T-helper 17 cell (primary cell): ENCODE data around the gene SLC7A9. TPM values are rescaled to one million over a fixed set of nuclear protein-coding genes. Genes with fewer than 3 reads are reported as not detected.

ENCODE experiments used
- ATAC-seq: fragments of 150-1000 bp; cut with Tn5 transposase; 2 replicates; pipeline ENCODE4 v1.10.0; 2021; ENCODE audit warnings: mild to moderate bottlenecking, moderate library complexity
- DNase-seq, 3 donors: peaks; one replicate each; pipeline versions ENCODE4 v3.0.0 to v3.0.0-alpha.2; 2020 to 2021
- H3K9me3 ChIP-seq: one replicate; pipeline ENCODE4 v1.7.0; 2013; ENCODE audit warnings: low read length, mild to moderate bottlenecking; ENCODE audit not compliant: control insufficient read depth, poor library complexity, severe bottlenecking
- H3K27ac Mint-ChIP-seq: one replicate; pipeline ENCODE4 v1.8.0; 2022; ENCODE audit warnings: mild to moderate bottlenecking, moderate library complexity, mixed read lengths
- H3K27me3 Mint-ChIP-seq: one replicate; pipeline ENCODE4 v1.8.0; 2022; ENCODE audit warnings: mixed read lengths
- H3K36me3 Mint-ChIP-seq: one replicate; pipeline ENCODE4 v1.8.0; 2022; ENCODE audit warnings: low read depth, mixed read lengths
- H3K4me1 Mint-ChIP-seq: one replicate; pipeline ENCODE4 v1.8.0; 2022; ENCODE audit warnings: mild to moderate bottlenecking, mixed read lengths
- H3K4me3 Mint-ChIP-seq: one replicate; pipeline ENCODE4 v1.8.0; 2022; ENCODE audit warnings: mild to moderate bottlenecking, moderate library complexity, mixed read lengths
- total RNA-seq, 4 donors: library from RNA in 2 of 4; stranded (reverse) in 2 of 4; gene quantifications; one replicate each; pipeline ENCODE4 v1.2.3 and lab custom pipeline; 2022 to 2026

SLC7A9 gene
- total RNA-seq (under 1 TPM in 1 of 2 donors, not detected in 1; 0.30 TPM), total RNA-seq (lab: John Stamatoyannopoulos, UW) (0.38 to 0.46 reads per million in 2 donors)

DNA sequence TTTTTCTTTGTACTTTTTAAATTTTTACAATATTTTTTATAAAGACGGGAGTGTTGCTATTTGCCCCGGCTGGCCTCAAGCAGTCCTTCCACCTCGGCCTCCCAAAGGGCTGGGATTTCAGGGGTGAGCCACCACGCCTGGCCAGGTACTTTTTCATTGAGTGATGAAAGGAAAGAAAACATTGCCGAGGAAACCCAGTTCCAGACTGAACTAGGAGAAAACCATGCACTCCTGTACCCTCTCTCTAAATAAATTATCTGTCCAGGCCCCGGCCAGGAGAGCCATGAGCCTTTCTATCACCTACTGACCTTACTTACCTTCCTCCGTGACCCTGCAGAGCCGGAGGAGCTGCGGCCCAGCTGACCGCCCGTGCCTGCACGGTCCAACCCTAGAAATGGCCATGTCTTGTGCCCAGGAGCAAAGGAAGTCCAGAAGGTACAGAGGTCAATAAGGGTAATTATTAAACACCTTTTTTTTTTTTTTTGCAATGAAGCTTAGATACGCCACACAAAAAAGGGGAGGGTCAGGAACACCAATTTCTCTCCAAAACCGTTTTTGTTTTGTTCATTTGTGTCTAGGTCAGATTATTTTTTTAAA lies at the start of gene SLC7A9:
SLC7A9 (minus strand) TSS at position 399 of the 597 bp plus-strand sequence. CDS start 1,233 bp downstream, outside the sequence.
- ATAC-seq (no peak), DNase-seq (no peak)
- peaks cover 2% of the 10 kb centered on the region for H3K4me1 Mint-ChIP-seq
- no peaks in the 10 kb centered on the region for H3K36me3 Mint-ChIP-seq
- H3K4me3 Mint-ChIP-seq = no peak within 1 kb of the TSS
- H3K27ac Mint-ChIP-seq = peak within 1 kb of the TSS; percentile 34
- no peaks in the 10 kb centered on the region for H3K27me3 Mint-ChIP-seq
- H3K9me3 ChIP-seq = no peaks in the 10 kb centered on the region

DNA sequence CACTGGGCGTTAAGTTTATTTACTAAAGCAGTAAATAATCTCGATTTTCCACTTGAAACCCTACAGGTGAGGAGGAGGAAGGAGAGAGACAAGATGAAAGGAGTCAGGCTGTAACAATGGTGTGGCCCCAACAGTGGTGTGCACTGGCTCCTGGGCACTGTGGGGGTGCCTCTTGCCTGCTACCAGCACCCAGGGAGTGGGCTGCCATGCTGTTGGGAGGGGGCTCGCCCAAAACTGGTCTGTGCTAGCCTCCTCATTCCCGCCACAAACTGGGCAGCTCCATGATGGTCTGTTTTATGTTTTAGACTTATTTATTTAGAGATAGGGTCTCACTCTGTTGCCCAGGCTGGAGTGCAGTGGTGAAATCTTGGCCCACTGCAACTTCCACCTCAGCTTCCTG lies 49.8 kb upstream of the SLC7A9 start:
- Mint-ChIP-seq H3K27me3 (no peaks in the 10 kb centered on the region), H3K4me3 (no peak overlapping the region), H3K27ac (peak overlapping the region; percentile 53), H3K36me3 (peaks cover 2% of the 10 kb centered on the region), H3K4me1 (peaks cover 2% of the 10 kb centered on the region)
- DNase-seq (no peak), ATAC-seq (no peak)
- no peaks in the 10 kb centered on the region for H3K9me3 ChIP-seq

- ATAC-seq = no peak
- H3K4me1 Mint-ChIP-seq = peaks cover 2% of the 10 kb centered on the region
- no peak for DNase-seq
- peak overlapping the region; percentile 57 for H3K27ac Mint-ChIP-seq
- no peaks in the 10 kb centered on the region for H3K9me3 ChIP-seq
- H3K27me3 Mint-ChIP-seq = no peaks in the 10 kb centered on the region
- no peaks in the 10 kb centered on the region for H3K36me3 Mint-ChIP-seq
- no peak overlapping the region for H3K4me3 Mint-ChIP-seq
Measured at GRCh38 chr19:32917616-32917996, 48.0 kb upstream of the SLC7A9 start.

GRCh38 chr19:32916969-32917615 lies 47.5 kb upstream of the SLC7A9 start:
- Mint-ChIP-seq H3K27me3 (no peaks in the 10 kb centered on the region), H3K27ac (peak overlapping the region; percentile 57), H3K4me3 (no peak overlapping the region), H3K4me1 (peaks cover 2% of the 10 kb centered on the region), H3K36me3 (no peaks in the 10 kb centered on the region)
- DNase-seq (no peak), ATAC-seq (no peak)
- H3K9me3 ChIP-seq = no peaks in the 10 kb centered on the region

DNA sequence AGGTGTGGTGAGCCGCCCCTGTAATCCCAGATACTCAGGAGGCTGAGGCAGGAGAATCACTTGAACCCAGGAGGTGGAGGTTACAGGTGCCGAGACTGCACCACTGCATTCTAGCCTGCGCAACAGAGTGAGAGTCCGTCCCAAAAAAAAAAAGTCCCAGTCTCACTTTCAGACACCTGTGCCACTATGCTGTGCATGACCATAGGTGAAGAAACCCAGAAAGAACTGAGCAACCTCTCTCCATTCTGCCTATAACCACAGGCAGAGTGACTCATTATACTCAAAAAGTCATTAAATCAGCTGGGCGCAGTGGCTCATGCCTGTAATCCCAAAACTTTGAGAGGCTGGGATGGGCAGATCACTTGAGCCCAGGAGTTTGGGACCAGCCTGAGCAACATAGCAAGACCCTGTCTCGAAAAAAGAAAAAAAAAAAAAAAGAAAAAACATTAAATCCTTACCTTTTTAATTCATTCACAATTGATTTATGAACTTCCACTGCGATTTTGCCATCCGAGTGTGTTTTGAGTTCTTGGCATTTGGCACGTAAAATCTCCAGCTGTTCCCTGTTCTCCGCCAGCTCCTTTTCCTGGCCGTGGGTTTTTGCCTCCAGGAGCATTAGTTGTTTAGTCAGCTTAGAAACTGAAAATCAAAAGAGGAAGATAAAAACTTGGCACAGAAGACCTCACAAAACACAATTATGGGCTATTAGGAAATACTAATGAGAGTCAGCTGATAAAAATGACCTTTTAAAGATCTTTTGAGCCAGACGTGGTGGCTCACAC lies 45.5 kb upstream of the SLC7A9 start:
- H3K4me1 Mint-ChIP-seq = peaks cover 2% of the 10 kb centered on the region
- H3K27me3 Mint-ChIP-seq = no peaks in the 10 kb centered on the region
- H3K9me3 ChIP-seq = no peaks in the 10 kb centered on the region
- peaks cover 2% of the 10 kb centered on the region for H3K36me3 Mint-ChIP-seq
- no peak for ATAC-seq
- H3K27ac Mint-ChIP-seq = no peak overlapping the region
- no peak for DNase-seq
- H3K4me3 Mint-ChIP-seq = no peak overlapping the region

DNA sequence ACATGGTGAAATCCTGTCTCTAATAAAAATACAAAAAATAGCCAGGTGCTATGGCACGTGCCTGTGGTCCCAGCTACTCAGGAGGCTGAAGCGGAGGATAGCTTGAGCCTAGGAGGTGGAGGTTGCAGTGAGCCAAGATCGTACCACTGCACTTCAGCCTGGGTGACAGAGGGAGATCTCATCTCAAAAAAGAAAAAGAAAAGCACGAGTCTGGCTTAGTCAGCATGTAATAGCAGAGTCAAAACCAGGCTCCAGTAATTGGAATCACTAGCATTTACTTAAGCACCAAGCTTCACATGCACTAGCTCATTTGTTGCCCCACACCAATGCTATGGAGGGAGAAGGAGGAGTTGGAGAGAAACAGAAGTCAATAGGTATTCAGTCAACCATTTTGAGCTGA lies 41.9 kb upstream of the SLC7A9 start:
- Mint-ChIP-seq H3K4me3 (no peak overlapping the region), H3K27ac (peak overlapping the region; percentile 19), H3K27me3 (no peaks in the 10 kb centered on the region), H3K4me1 (no peaks in the 10 kb centered on the region), H3K36me3 (peaks cover 9% of the 10 kb centered on the region)
- ATAC-seq = no peak
- H3K9me3 ChIP-seq = no peaks in the 10 kb centered on the region
- DNase-seq = no peak

DNA sequence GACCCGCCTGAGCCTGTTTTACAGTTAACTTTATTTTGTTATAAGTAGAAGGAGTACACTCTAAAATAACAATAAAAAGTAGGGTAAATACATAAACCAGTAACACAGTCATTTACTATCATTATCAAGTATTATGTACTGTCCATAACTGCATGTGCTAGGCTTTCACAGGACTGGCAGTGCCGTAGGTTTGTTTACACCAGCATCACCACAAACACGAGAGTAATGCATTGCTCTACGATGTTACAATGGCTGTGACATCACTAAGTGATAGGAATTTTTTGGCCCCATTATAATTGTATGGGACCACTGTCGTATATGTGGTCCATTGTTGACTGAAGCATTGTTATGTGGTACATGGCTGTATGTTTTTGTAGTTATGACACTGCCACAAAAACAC lies 41.3 kb upstream of the SLC7A9 start:
- no peak overlapping the region for H3K4me3 Mint-ChIP-seq
- no peak overlapping the region for H3K27ac Mint-ChIP-seq
- ATAC-seq (no peak), DNase-seq (no peak)
- peaks cover 11% of the 10 kb centered on the region for H3K36me3 Mint-ChIP-seq
- no peaks in the 10 kb centered on the region for H3K27me3 Mint-ChIP-seq
- no peaks in the 10 kb centered on the region for H3K4me1 Mint-ChIP-seq
- H3K9me3 ChIP-seq = no peaks in the 10 kb centered on the region

DNA sequence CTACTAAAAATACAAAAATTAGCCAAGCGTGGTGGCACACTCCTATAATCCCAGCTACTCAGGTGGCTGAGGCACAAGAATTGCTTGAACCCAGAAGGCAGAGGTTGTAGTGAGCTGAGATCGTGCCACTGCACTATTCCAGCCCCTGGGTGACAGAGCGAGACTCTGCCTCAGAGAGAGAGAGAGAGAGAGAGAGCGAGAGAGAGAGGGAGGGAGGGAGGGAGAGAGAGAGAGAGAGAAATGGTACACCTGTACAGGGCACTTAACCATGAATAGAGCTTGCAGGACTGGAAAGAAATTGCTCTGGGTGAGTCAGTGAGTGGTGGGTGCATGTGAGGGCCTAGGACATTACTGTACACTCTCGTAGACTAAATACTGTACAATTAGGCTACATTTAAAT lies 40.5 kb upstream of the SLC7A9 start:
- Mint-ChIP-seq H3K27me3 (no peaks in the 10 kb centered on the region), H3K4me3 (no peak overlapping the region), H3K36me3 (peaks cover 12% of the 10 kb centered on the region), H3K27ac (no peak overlapping the region), H3K4me1 (no peaks in the 10 kb centered on the region)
- DNase-seq (no peak), ATAC-seq (no peak)
- no peaks in the 10 kb centered on the region for H3K9me3 ChIP-seq

- Mint-ChIP-seq H3K27ac (no peak overlapping the region), H3K4me3 (no peak overlapping the region), H3K4me1 (no peaks in the 10 kb centered on the region), H3K36me3 (peaks cover 12% of the 10 kb centered on the region), H3K27me3 (no peaks in the 10 kb centered on the region)
- no peaks in the 10 kb centered on the region for H3K9me3 ChIP-seq
- ATAC-seq = no peak
- DNase-seq = no peak
Measured at GRCh38 chr19:32909257-32909656, 39.7 kb upstream of the SLC7A9 start.

DNA sequence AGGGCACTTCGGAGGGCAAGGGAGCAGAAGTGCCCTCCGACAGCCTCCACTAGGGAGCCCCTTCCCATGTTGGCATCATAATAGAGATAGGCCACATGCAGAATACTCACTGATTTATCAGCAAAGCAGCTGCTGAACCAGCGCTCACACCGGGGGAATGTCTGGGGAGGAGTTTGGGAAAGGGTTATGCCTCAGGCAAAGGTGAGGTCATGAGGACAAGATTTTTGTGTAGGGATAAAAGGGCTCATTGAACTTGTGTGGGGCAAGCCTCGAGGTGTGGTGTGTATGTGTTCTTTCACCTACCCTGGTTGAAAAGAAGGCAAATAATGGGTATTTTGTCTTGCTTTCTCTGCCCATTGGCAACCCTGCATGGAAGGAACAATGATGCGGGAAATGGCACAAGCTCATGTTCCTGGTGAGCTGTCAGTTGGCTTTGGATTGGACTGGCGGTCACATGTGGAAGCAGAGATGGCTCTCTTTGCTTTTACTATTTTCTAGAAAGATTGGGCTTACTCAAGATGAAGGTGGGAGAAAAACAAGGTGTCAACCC lies 39.1 kb upstream of the SLC7A9 start:
- H3K27me3 Mint-ChIP-seq = no peaks in the 10 kb centered on the region

GRCh38 chr19:32902448-32902847 lies 32.9 kb upstream of the SLC7A9 start:
- ATAC-seq (no peak), DNase-seq (no peak)
- Mint-ChIP-seq H3K4me3 (no peak overlapping the region), H3K27me3 (no peaks in the 10 kb centered on the region), H3K27ac (no peak overlapping the region), H3K4me1 (no peaks in the 10 kb centered on the region), H3K36me3 (peaks cover 7% of the 10 kb centered on the region)
- H3K9me3 ChIP-seq = no peaks in the 10 kb centered on the region

More for the DNA sequence above, 39.1 kb upstream of the SLC7A9 start:
- DNase-seq (no peak), ATAC-seq (no peak)
- H3K4me1 Mint-ChIP-seq = no peaks in the 10 kb centered on the region
- H3K36me3 Mint-ChIP-seq = peaks cover 12% of the 10 kb centered on the region
- no peak overlapping the region for H3K4me3 Mint-ChIP-seq
- no peak overlapping the region for H3K27ac Mint-ChIP-seq
- H3K9me3 ChIP-seq = no peaks in the 10 kb centered on the region

GRCh38 chr19:32901504-32902161 lies 32.1 kb upstream of the SLC7A9 start:
- Mint-ChIP-seq H3K27ac (peak overlapping the region; percentile 10), H3K4me1 (no peaks in the 10 kb centered on the region), H3K27me3 (no peaks in the 10 kb centered on the region), H3K36me3 (peaks cover 7% of the 10 kb centered on the region), H3K4me3 (no peak overlapping the region)
- no peak for DNase-seq
- no peaks in the 10 kb centered on the region for H3K9me3 ChIP-seq
- ATAC-seq = no peak
